HepG2 (cell line): Measurements from ENCODE around the gene PDCD2. TPM values are rescaled to one million over a fixed set of nuclear protein-coding genes. Genes with fewer than 3 reads are reported as not detected.

Source experiments
- CBX5 ChIP-seq: sonication (generic); formaldehyde crosslinking; IDR thresholded peaks from 2 replicates; pipeline ENCODE4 v1.4.0; 2020; ENCODE audit warnings: missing genetic modification reagents, borderline replicate concordance
- ETV5 ChIP-seq: IDR thresholded peaks from 2 replicates; pipeline ENCODE4 v1.6.1; 2018; ENCODE audit warnings: missing biosample characterization, missing genetic modification reagents, inconsistent platforms, borderline replicate concordance
- GLMP ChIP-seq: sonication (generic); formaldehyde crosslinking; IDR thresholded peaks from 2 replicates; pipeline ENCODE4 v1.9.0; 2021; ENCODE audit warnings: missing genetic modification reagents, mild to moderate bottlenecking, borderline replicate concordance
- GRHL1 ChIP-seq: sonication (generic); formaldehyde crosslinking; conservative IDR thresholded peaks from 2 replicates; pipeline ENCODE4 v1.8.0; 2022; ENCODE audit warnings: missing genetic modification reagents
- HIC2 ChIP-seq: sonication (generic); formaldehyde crosslinking; IDR thresholded peaks from 2 replicates; pipeline ENCODE4 v1.9.0; 2022; ENCODE audit warnings: low read depth, missing genetic modification reagents
- HMG20A ChIP-seq: IDR thresholded peaks from 2 replicates; pipeline ENCODE4 v1.6.1; 2016; ENCODE audit warnings: borderline replicate concordance
- IKZF1 ChIP-seq: fragments of 450-650 bp; IDR thresholded peaks from 2 replicates; pipeline ENCODE4 v1.7.1; 2016
- KDM3A ChIP-seq: IDR thresholded peaks from 2 replicates; pipeline ENCODE4 v1.6.1; 2018; ENCODE audit warnings: low read depth, missing compliant biosample characterization
- PHF21A ChIP-seq: sonication (generic); formaldehyde crosslinking; IDR thresholded peaks from 2 replicates; pipeline ENCODE4 v1.5.0; 2020; ENCODE audit warnings: mild to moderate bottlenecking, missing genetic modification reagents
- POGZ ChIP-seq: sonication (generic); formaldehyde crosslinking; IDR thresholded peaks from 2 replicates; pipeline ENCODE4 v1.4.0; 2020; ENCODE audit warnings: mild to moderate bottlenecking, missing genetic modification reagents
- RARA ChIP-seq: IDR thresholded peaks from 2 replicates; pipeline ENCODE4 v1.6.1; 2016; ENCODE audit warnings: missing genetic modification reagents, missing compliant biosample characterization
- REL ChIP-seq: sonication (generic); formaldehyde crosslinking; conservative IDR thresholded peaks from 2 replicates; pipeline ENCODE4 v1.8.0; 2022; ENCODE audit warnings: mild to moderate bottlenecking, missing genetic modification reagents, moderate library complexity
- ZNF17 ChIP-seq: sonication (generic); formaldehyde crosslinking; IDR thresholded peaks from 2 replicates; pipeline ENCODE4 v1.5.0; 2020; ENCODE audit warnings: mild to moderate bottlenecking, missing genetic modification reagents
- ZNF225 ChIP-seq: sonication (generic); formaldehyde crosslinking; IDR thresholded peaks from 2 replicates; pipeline ENCODE4 v1.4.0; 2020; ENCODE audit warnings: mild to moderate bottlenecking, missing genetic modification reagents
- ZNF343 ChIP-seq: sonication (generic); formaldehyde crosslinking; IDR thresholded peaks from 2 replicates; pipeline ENCODE4 v1.4.0; 2020; ENCODE audit warnings: mild to moderate bottlenecking, missing genetic modification reagents
- ZNF564 ChIP-seq: sonication (generic); formaldehyde crosslinking; IDR thresholded peaks from 2 replicates; pipeline ENCODE4 v1.8.1; 2023; ENCODE audit warnings: mild to moderate bottlenecking, missing genetic modification reagents
- ZNF720 ChIP-seq: sonication (generic); formaldehyde crosslinking; IDR thresholded peaks from 2 replicates; pipeline ENCODE4 v1.4.0; 2020; ENCODE audit warnings: missing genetic modification reagents
- ZNF788 ChIP-seq: sonication (generic); formaldehyde crosslinking; IDR thresholded peaks from 2 replicates; pipeline ENCODE4 v1.5.0; 2020; ENCODE audit warnings: mild to moderate bottlenecking, missing genetic modification reagents, borderline replicate concordance
- ZNF850 ChIP-seq: sonication (generic); formaldehyde crosslinking; conservative IDR thresholded peaks from 2 replicates; pipeline ENCODE4 v1.9.0; 2021; ENCODE audit warnings: mild to moderate bottlenecking, missing genetic modification reagents
- polyA plus RNA-seq, 8 experiments: library from polyadenylated mRNA; depleted of rRNA in 3 of 8; stranded (reverse) in 7 of 8; unstranded in 1 of 8; fragments of >200 nt; fragmentation: Illumina TruSeq in 4 of 8; extraction: Trizol in 4 of 8; gene quantifications; 2 replicates each; pipeline versions ENCODE4 v1.2.1 to v1.2.3, GENCODE V29; 2011 to 2016; ENCODE audit warnings: low read depth in 4 of 8, missing spikeins in 1 of 8, mixed read lengths in 1 of 8; ENCODE audit not compliant: insufficient read depth in 1 of 8
- total RNA-seq, 5 experiments: library from RNA; depleted of rRNA; stranded (reverse); fragments of >200 nt; fragmentation: Illumina TruSeq; extraction: Trizol; gene quantifications; 2 replicates each; pipeline ENCODE4 v1.2.3, GENCODE V29; 2016; ENCODE audit warnings: low read depth in 1 of 5
- TF ChIP-seq, protein P1 (sequence below): sonication (generic); formaldehyde crosslinking; IDR thresholded peaks from 2 replicates; pipeline ENCODE4 v1.4.0; 2020; ENCODE audit warnings: mild to moderate bottlenecking, low read depth, missing genetic modification reagents

The PDCD2 gene
- total and polyA plus RNA-seq, 2 of the 13 experiments (the other 11 are each of a cell fraction or from before 2014, with no cell fraction given): 83.6 to 133 TPM

GRCh38 chr6:170554013-170554795 is 30.2 kb downstream of the PDCD2 start, which contains the start of gene TBP (continued):
- TF ChIP-seq HIC2 (CRISPR knock-in tag) (no peak), CBX5 (CRISPR knock-in tag) (peak; percentile 75; the same call in 1 of the 2 replicates), ETV5 (CRISPR knock-in tag) (peak; percentile 95), HMG20A (no peak; the same call in 1 of the 2 replicates), RARA (peak; percentile 78), REL (CRISPR knock-in tag) (0 out of 2 replicates have a peak, but pooled peaks have one; percentile 2), IKZF1 (no peak), ZNF788 (CRISPR knock-in tag) (peak; percentile 84; the same call in 1 of the 2 replicates), ZNF17 (CRISPR knock-in tag) (no peak), KDM3A (CRISPR knock-in tag) (peak; percentile 78; the same call in 1 of the 2 replicates), PHF21A (CRISPR knock-in tag) (peak; percentile 78), POGZ (CRISPR knock-in tag) (peak; percentile 92), GRHL1 (no peak), ZNF343 (CRISPR knock-in tag) (no peak), GLMP (no peak), ZNF564 (no peak), ZNF720 (CRISPR knock-in tag) (no peak), ZNF850 (CRISPR knock-in tag) (no peak), ZNF225 (CRISPR knock-in tag) (peak; percentile 89; the same call in 1 of the 2 replicates)
- TF ChIP-seq, protein P1, sequence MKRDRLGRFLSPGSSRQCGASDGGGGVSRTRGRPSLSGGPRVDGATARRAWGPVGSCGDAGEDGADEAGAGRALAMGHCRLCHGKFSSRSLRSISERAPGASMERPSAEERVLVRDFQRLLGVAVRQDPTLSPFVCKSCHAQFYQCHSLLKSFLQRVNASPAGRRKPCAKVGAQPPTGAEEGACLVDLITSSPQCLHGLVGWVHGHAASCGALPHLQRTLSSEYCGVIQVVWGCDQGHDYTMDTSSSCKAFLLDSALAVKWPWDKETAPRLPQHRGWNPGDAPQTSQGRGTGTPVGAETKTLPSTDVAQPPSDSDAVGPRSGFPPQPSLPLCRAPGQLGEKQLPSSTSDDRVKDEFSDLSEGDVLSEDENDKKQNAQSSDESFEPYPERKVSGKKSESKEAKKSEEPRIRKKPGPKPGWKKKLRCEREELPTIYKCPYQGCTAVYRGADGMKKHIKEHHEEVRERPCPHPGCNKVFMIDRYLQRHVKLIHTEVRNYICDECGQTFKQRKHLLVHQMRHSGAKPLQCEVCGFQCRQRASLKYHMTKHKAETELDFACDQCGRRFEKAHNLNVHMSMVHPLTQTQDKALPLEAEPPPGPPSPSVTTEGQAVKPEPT (CRISPR knock-in tag): 0 out of 2 replicates have a peak, but pooled peaks have one; percentile 5
